ENCODE results near the gene MYO5B. TPM values are rescaled to one million over a fixed set of nuclear protein-coding genes. Genes with fewer than 3 reads are reported as not detected.

Gene MYO5B
- total and polyA plus RNA-seq, 2 of the 4 experiments (the other 2 are of a cell fraction): 0.24 to 0.54 TPM

GRCh38 chr18:50009773-50010335 is 185.1 kb downstream of the MYO5B start:
- 0 out of 2 replicates have a peak, but pooled peaks cover 3% of the 10 kb centered on the region for H3K9me1 ChIP-seq (ENCODE audit: insufficient read depth, low read length)
- H2AK9ac ChIP-seq (replicated peaks; ENCODE audit: low read depth, low read length, poor library complexity): no peak overlapping the region
- H3K4ac ChIP-seq (ENCODE audit: low read depth, low read length): no peak overlapping the region
- WGBS, 2 experiments (ENCODE audit: extremely low coverage in 2 of 2, insufficient read length in 1 of 2): no CpG with 5 or more reads among the region's 3 CpGs
- H3K23ac ChIP-seq (ENCODE audit: low read depth, low read length): no peak overlapping the region
- no peak overlapping the region for H3K4me2 ChIP-seq (ENCODE audit: low read depth, low read length)
- no peak overlapping the region for H3K18ac ChIP-seq (ENCODE audit: low read depth, low read length)
- intact Hi-C loops (cut with micrococcal nuclease): loop anchor here (5.0 kb wide), 1 partner anchor 192 kb away; no protein-coding TSS in a partner anchor
- H4K5ac ChIP-seq (ENCODE audit: low read depth, low read length): no peak overlapping the region
- no peak overlapping the region for H3K4me3 ChIP-seq (ENCODE audit: insufficient read depth, low read depth, low read length)
- H2AFZ ChIP-seq (replicated peaks; ENCODE audit: low read length, poor library complexity): no peak overlapping the region
- TF ChIP-seq RAD21 (IDR thresholded peaks at IDR 0.05; ENCODE audit: low read length) (peak; percentile 22), CTCF (conservative IDR thresholded peaks at IDR 0.05; ENCODE audit: low read depth, low read length) (peak; percentile 27), SMC3 (IDR thresholded peaks at IDR 0.05; ENCODE audit: low read depth, low read length) (0 out of 2 replicates have a peak, but pooled peaks have one; percentile 25), ELK1 (IDR thresholded peaks at IDR 0.05; ENCODE audit: borderline replicate concordance, low read depth, low read length) (no peak)
- H3K9me3 ChIP-seq (ENCODE audit: control insufficient read depth, insufficient read depth, low read length): no peaks in the 10 kb centered on the region
- peaks cover 8% of the 10 kb centered on the region for H3K27me3 ChIP-seq (ENCODE audit: control insufficient read depth, insufficient read depth, low read length)
- no peaks in the 10 kb centered on the region for H4K20me1 ChIP-seq (ENCODE audit: insufficient read depth, low read length)
- H3K4me1 ChIP-seq (ENCODE audit: control insufficient read depth, insufficient read depth, low read length): peaks cover 6% of the 10 kb centered on the region; the same call in 1 of the 2 replicates
- H3K79me1 ChIP-seq (ENCODE audit: low read depth in 1 of 2, low read length in 2 of 2): no peaks in the 10 kb centered on the region
- peak; percentile 5 for DNase-seq
- no peak overlapping the region for H4K91ac ChIP-seq (ENCODE audit: insufficient read depth, low read depth, low read length)
- no peak overlapping the region for H3K56ac ChIP-seq (ENCODE audit: extremely low read depth, insufficient read depth, low read length)
- POLR2A ChIA-PET (ENCODE audit: unreplicated experiment): no interaction called here
- H3K36me3 ChIP-seq (ENCODE audit: control insufficient read depth, insufficient read depth, low read length): no peaks in the 10 kb centered on the region
- in situ Hi-C loops (cut with MboI; ENCODE audit: low sequenced_read_pairs): no loop called here
- no peak overlapping the region for H3K9ac ChIP-seq (ENCODE audit: low read depth, low read length)
- ATAC-seq (ENCODE audit: low read depth): no peak
- no peak overlapping the region for H2BK5ac ChIP-seq (ENCODE audit: low read depth, low read length, poor library complexity, severe bottlenecking)
- H2BK15ac ChIP-seq (ENCODE audit: low read depth, low read length): no peak overlapping the region
- H2AK5ac ChIP-seq (ENCODE audit: low read depth, low read length): no peak overlapping the region
- H3K14ac ChIP-seq (replicated peaks; ENCODE audit: low read depth, low read length): no peak overlapping the region
- H2BK20ac ChIP-seq (ENCODE audit: low read depth, low read length): no peak overlapping the region
- no peak overlapping the region for H4K8ac ChIP-seq (ENCODE audit: low read depth in 2 of 2, low read length in 2 of 2)
- H3K27ac ChIP-seq (ENCODE audit: insufficient read depth, low read length): no peak overlapping the region
- dilution Hi-C loops (cut with HindIII; ENCODE audit: low sequenced_read_pairs, unreplicated experiment): no loop called here
- no TSS peak for BruUV-seq (replicated peaks)
- CTCF ChIA-PET: no interaction called here
- no peak overlapping the region for H2BK120ac ChIP-seq (ENCODE audit: low read depth, low read length)

Measured in IMR-90 (cell line).